Osteocyte (in vitro differentiated cells): Measurements from ENCODE around the gene CYB5RL. TPM values are rescaled to one million over a fixed set of nuclear protein-coding genes. Genes with fewer than 3 reads are reported as not detected.

Experiments
- DNase-seq: peaks from one replicate; pipeline ENCODE4 v3.0.0; 2021; ENCODE audit warnings: mixed read lengths; ENCODE audit not compliant: unreplicated experiment; ENCODE audit errors: extremely low spot score
- H3K27ac Mint-ChIP-seq: one replicate; pipeline ENCODE4 v1.8.0; 2021; ENCODE audit warnings: mild to moderate bottlenecking, mixed read lengths; ENCODE audit not compliant: unreplicated experiment
- H3K27me3 Mint-ChIP-seq: one replicate; pipeline ENCODE4 v1.8.0; 2021; ENCODE audit warnings: mixed read lengths; ENCODE audit not compliant: unreplicated experiment
- H3K36me3 Mint-ChIP-seq: one replicate; pipeline ENCODE4 v1.8.0; 2021; ENCODE audit warnings: mixed read lengths; ENCODE audit not compliant: unreplicated experiment
- H3K4me1 Mint-ChIP-seq: one replicate; pipeline ENCODE4 v1.8.0; 2021; ENCODE audit warnings: mixed read lengths; ENCODE audit not compliant: unreplicated experiment
- H3K4me3 Mint-ChIP-seq: one replicate; pipeline ENCODE4 v1.8.0; 2021; ENCODE audit warnings: mild to moderate bottlenecking, moderate library complexity, mixed read lengths; ENCODE audit not compliant: unreplicated experiment
- H3K9me3 Mint-ChIP-seq: one replicate; pipeline ENCODE4 v1.8.0; 2021; ENCODE audit warnings: mixed read lengths; ENCODE audit not compliant: unreplicated experiment
- CTCF ChIP-seq: fragments of 200-600 bp; sonication (generic); IDR thresholded peaks from 2 replicates; pipeline ENCODE4 v1.5.0; 2021; ENCODE audit warnings: antibody characterized with exemption, mild to moderate bottlenecking, moderate library complexity
- total RNA-seq: library from RNA; stranded (reverse); gene quantifications from 2 replicates; pipeline ENCODE4 v1.2.1, GENCODE V29; 2021

CYB5RL gene
- total RNA-seq, 1 donor from 2014 or later = 10.7 TPM

- peaks cover 40% of the 10 kb centered on the region for H3K4me1 Mint-ChIP-seq
- no peak for DNase-seq
- TF ChIP-seq CTCF = no peak
- H3K9me3 Mint-ChIP-seq = no peaks in the 10 kb centered on the region
- H3K36me3 Mint-ChIP-seq = peaks cover 2% of the 10 kb centered on the region
- H3K4me3 Mint-ChIP-seq = no peak overlapping the region
- H3K27me3 Mint-ChIP-seq = no peaks in the 10 kb centered on the region
- H3K27ac Mint-ChIP-seq = no peak overlapping the region
These were observed 26.2 kb upstream of the CYB5RL start for GRCh38 chr1:54225986-54226559.

- Mint-ChIP-seq H3K4me3 (no peak overlapping the region), H3K9me3 (no peaks in the 10 kb centered on the region), H3K27ac (peak overlapping the region; percentile 56), H3K27me3 (no peaks in the 10 kb centered on the region), H3K4me1 (peaks cover 40% of the 10 kb centered on the region), H3K36me3 (peaks cover 2% of the 10 kb centered on the region)
- no peak for TF ChIP-seq CTCF
- DNase-seq = no peak
These were observed 25.5 kb upstream of the CYB5RL start for GRCh38 chr1:54225378-54225777.

- H3K4me3 Mint-ChIP-seq = no peak overlapping the region
- no peak overlapping the region for H3K27ac Mint-ChIP-seq
- peaks cover 7% of the 10 kb centered on the region for H3K36me3 Mint-ChIP-seq
- H3K9me3 Mint-ChIP-seq = no peaks in the 10 kb centered on the region
- no peak for TF ChIP-seq CTCF
- no peaks in the 10 kb centered on the region for H3K27me3 Mint-ChIP-seq
- DNase-seq = no peak
- peaks cover 44% of the 10 kb centered on the region for H3K4me1 Mint-ChIP-seq
These were observed 24.4 kb upstream of the CYB5RL start for GRCh38 chr1:54224233-54224632.

- no peak overlapping the region for H3K4me3 Mint-ChIP-seq
These were observed 23.8 kb upstream of the CYB5RL start for GRCh38 chr1:54223441-54224202.

More at GRCh38 chr1:54223441-54224202, 23.8 kb upstream of the CYB5RL start:
- peaks cover 47% of the 10 kb centered on the region for H3K4me1 Mint-ChIP-seq
- H3K9me3 Mint-ChIP-seq = no peaks in the 10 kb centered on the region
- H3K27me3 Mint-ChIP-seq = no peaks in the 10 kb centered on the region
- no peak for TF ChIP-seq CTCF
- H3K27ac Mint-ChIP-seq = no peak overlapping the region
- H3K36me3 Mint-ChIP-seq = peaks cover 9% of the 10 kb centered on the region
- no peak for DNase-seq
